ENCODE measurements around the gene UPP2.

- TF ChIP-seq CTCF (conservative IDR thresholded peaks at IDR 0.05; ENCODE audit: low read depth, low read length) (no peak), EZH2 (IDR thresholded peaks at IDR 0.05; ENCODE audit: borderline replicate concordance, low read depth, low read length, poor library complexity, severe bottlenecking) (no peak)
Measured at GRCh38 chr2:158138255-158138654, 36.6 kb downstream of the UPP2 start.

Measured in A673 (cell line).